A549 treated with AZD2906 at 1 μM for 4 hours (cell line): ENCODE measurements around the gene GPR52. TPM values are rescaled to one million over a fixed set of nuclear protein-coding genes. Genes with fewer than 3 reads are reported as not detected.

Experiments
- total RNA-seq: library from RNA; stranded (reverse); fragments of 200-300 nt; extraction: Qiagen RNA extraction; gene quantifications from 5 replicates; pipeline ENCODE4 v1.2.3, GENCODE V29; 2022

Gene GPR52, protein sequence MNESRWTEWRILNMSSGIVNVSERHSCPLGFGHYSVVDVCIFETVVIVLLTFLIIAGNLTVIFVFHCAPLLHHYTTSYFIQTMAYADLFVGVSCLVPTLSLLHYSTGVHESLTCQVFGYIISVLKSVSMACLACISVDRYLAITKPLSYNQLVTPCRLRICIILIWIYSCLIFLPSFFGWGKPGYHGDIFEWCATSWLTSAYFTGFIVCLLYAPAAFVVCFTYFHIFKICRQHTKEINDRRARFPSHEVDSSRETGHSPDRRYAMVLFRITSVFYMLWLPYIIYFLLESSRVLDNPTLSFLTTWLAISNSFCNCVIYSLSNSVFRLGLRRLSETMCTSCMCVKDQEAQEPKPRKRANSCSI
- 0.07 TPM in 1 of 5 replicates, not detected in the others for total RNA-seq

DNA sequence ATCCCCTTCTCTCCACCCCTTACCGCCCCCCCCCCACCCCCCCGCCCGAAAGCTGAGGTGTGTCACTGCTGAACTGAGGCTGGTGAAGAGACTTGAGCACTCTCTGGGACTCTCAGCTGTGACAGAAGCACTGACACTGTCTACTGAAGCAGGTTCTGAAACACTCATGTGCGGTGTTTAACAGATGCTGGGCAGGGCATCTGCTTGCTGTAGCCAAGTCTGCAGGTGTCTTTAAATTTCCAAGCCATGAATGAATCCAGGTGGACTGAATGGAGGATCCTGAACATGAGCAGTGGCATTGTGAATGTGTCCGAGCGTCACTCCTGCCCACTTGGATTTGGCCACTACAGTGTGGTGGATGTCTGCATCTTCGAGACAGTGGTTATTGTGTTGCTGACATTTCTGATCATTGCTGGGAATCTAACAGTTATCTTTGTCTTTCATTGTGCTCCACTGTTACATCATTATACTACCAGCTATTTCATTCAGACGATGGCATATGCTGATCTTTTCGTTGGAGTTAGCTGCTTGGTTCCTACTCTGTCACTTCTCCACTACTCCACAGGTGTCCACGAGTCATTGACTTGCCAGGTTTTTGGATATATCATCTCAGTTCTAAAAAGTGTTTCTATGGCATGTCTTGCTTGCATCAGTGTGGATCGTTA, at the start of gene GPR52:
TSS of gene GPR52 (plus strand) at position 99 of the 665 bp plus-strand sequence. CDS start at position 247, 148 bp downstream.

